HUES6 (cell line): ENCODE results near the gene ECM1.
A peak's percentile ranks its signal among the peaks of the same experiment; 100 is the strongest.

Experiments
- H3K27ac ChIP-seq: 2 replicates; pipeline ENCODE4 v1.7.0; 2013; ENCODE audit warnings: low read depth, mild to moderate bottlenecking, low read length, inconsistent platforms
- H3K27me3 ChIP-seq: 2 replicates; pipeline ENCODE4 v1.6.1; 2013; ENCODE audit warnings: low read length; ENCODE audit not compliant: control insufficient read depth, insufficient read depth
- H3K36me3 ChIP-seq: 2 replicates; pipeline ENCODE4 v1.6.1; 2013; ENCODE audit warnings: low read length; ENCODE audit not compliant: control insufficient read depth, insufficient read depth
- H3K4me1 ChIP-seq: 2 replicates; pipeline ENCODE4 v1.6.1; 2013; ENCODE audit warnings: low read length; ENCODE audit not compliant: control insufficient read depth, insufficient read depth
- H3K4me3 ChIP-seq: 2 replicates; pipeline ENCODE4 v1.5.1; 2013; ENCODE audit warnings: low read depth, low read length
- H3K9ac ChIP-seq: one replicate; pipeline ENCODE4 v1.6.1; 2013; ENCODE audit warnings: mild to moderate bottlenecking, low read length
- H3K9me3 ChIP-seq: 2 replicates; pipeline ENCODE4 v1.6.1; 2013; ENCODE audit warnings: low read depth, low read length; ENCODE audit not compliant: control insufficient read depth, insufficient read depth

Gene ECM1

DNA sequence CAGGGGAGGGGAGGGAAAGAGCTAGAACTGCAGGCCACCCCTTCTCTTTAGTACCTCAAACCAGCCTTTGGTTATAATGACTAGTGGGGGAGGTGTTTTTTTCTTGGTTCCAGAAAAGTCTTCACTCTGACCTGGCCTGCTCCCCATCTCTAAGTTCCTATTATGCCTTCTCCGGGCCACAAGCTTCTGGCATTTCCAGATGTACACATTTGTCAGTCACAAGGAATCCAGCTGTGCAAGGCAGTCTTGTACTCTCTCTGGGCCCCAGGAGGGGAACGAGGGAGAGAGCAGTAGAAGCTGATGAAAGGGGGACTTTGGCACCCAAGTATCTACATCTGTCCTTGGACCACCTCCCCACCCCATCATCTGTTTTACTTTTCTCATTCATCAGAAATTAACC lies 4.9 kb downstream of the ECM1 start:
- Histone ChIP-seq H3K9me3 (no peaks in the 10 kb centered on the region), H3K9ac (no peak overlapping the region), H3K4me3 (no peak overlapping the region), H3K36me3 (peaks cover 11% of the 10 kb centered on the region; the same call in 1 of the 2 replicates), H3K4me1 (peaks cover 11% of the 10 kb centered on the region), H3K27ac (no peak overlapping the region), H3K27me3 (no peaks in the 10 kb centered on the region)

GRCh38 chr1:150513351-150513791 lies 5.5 kb downstream of the ECM1 start:
- Histone ChIP-seq H3K27me3 (no peaks in the 10 kb centered on the region), H3K36me3 (peaks cover 8% of the 10 kb centered on the region; the same call in 1 of the 2 replicates), H3K4me3 (no peak overlapping the region), H3K9me3 (no peaks in the 10 kb centered on the region), H3K27ac (no peak overlapping the region), H3K9ac (no peak overlapping the region), H3K4me1 (peaks cover 6% of the 10 kb centered on the region)

- H3K36me3 ChIP-seq, result peaks cover 8% of the 10 kb centered on the region; the same call in 1 of the 2 replicates
- no peak overlapping the region for H3K27ac ChIP-seq
- 0 out of 2 replicates have a peak overlapping the region, but pooled peaks have one; percentile 73 for H3K4me3 ChIP-seq
- H3K27me3 ChIP-seq, result no peaks in the 10 kb centered on the region
- H3K9me3 ChIP-seq, result no peaks in the 10 kb centered on the region
- H3K9ac ChIP-seq, result no peak overlapping the region
- H3K4me1 ChIP-seq, result peaks cover 4% of the 10 kb centered on the region
These were observed 6.4 kb downstream of the ECM1 start for GRCh38 chr1:150514260-150514659.

- Histone ChIP-seq H3K27me3 (no peaks in the 10 kb centered on the region), H3K27ac (peak overlapping the region; percentile 4; the same call in 1 of the 2 replicates), H3K4me1 (peaks cover 4% of the 10 kb centered on the region), H3K4me3 (peak overlapping the region; percentile 73), H3K36me3 (peaks cover 8% of the 10 kb centered on the region; the same call in 1 of the 2 replicates), H3K9me3 (no peaks in the 10 kb centered on the region), H3K9ac (peak overlapping the region; percentile 64)
These were observed 7.0 kb downstream of the ECM1 start for GRCh38 chr1:150514913-150515327.

DNA sequence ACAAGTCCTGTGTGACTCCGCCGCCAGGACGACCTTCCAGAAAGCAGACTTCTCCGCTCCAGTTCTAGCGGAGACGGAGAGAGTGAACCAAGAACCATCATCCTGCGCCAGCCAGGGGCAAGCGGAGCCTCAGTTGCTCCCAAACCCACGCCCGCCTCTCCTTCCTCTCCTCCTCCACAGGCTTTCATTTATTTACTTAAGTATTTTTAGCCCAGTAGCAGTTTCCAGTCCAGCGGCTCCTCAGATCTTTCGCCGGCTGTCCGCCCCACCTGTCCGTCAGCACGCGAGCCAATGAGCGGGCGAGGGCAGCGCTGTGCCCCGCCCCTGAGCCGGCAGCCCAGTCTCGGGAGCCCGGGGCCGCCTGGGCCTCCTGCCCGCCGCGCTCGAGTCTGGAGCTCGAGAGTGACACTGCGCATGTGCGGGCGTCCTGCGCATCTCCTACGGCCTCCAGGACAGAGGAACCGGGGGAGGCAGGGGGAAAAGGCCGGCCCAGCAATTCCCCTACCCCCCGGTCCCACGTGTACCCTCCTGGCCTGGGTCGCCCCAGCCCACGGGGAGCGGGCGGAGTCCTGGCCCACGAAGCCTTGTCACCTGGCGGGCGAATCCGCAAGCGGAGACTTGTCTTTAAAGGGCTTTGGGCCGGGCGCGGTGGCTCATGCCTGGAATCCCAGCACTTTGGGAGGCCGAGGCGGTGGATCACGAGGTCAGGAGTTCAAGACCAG lies 7.6 kb downstream of the ECM1 start, which contains the start of gene FALEC:
Gene FALEC (plus strand): TSS at position 425 of the 722 bp plus-strand sequence.
- no peaks in the 10 kb centered on the region for H3K27me3 ChIP-seq
- peaks cover 8% of the 10 kb centered on the region; the same call in 1 of the 2 replicates for H3K36me3 ChIP-seq
- peaks cover 4% of the 10 kb centered on the region for H3K4me1 ChIP-seq
- peak within 1 kb of the TSS; percentile 4; the same call in 1 of the 2 replicates for H3K27ac ChIP-seq
- peak within 1 kb of the TSS; percentile 73 for H3K4me3 ChIP-seq
- H3K9ac ChIP-seq, result peak within 1 kb of the TSS; percentile 65
- H3K9me3 ChIP-seq, result no peaks in the 10 kb centered on the region

DNA sequence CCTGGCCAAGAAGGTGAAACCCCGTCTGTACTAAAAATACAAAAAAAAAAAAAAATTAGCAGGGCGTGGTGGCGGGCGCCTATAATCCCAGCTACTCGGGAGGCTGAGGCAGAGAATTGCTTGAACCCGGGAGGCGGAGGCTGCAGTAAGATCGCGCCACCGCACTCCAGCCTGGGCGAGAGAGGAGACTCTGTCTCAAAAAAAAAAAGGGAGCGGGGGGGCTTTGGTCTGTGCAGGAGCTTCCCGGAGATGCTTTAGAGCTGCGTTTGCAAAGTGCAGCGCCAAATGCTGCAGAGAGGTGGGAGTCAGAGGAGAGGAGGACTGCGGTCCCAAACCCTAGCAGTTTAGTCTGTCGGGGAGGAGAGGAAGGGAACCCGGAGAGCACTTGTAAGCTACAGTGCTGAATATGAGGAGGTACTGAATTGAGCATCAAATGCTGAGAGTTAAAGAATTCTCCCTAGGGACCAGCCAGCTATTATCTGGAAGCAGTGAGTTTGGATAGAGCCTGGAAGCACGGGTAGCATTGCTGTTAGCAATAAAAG lies 8.2 kb downstream of the ECM1 start:
- no peaks in the 10 kb centered on the region for H3K27me3 ChIP-seq
- no peak overlapping the region for H3K27ac ChIP-seq
- peak overlapping the region; percentile 73 for H3K4me3 ChIP-seq
- no peaks in the 10 kb centered on the region for H3K9me3 ChIP-seq
- H3K9ac ChIP-seq, result peak overlapping the region; percentile 65
- H3K4me1 ChIP-seq, result peaks cover 4% of the 10 kb centered on the region
- peaks cover 8% of the 10 kb centered on the region; the same call in 1 of the 2 replicates for H3K36me3 ChIP-seq

- H3K4me3 ChIP-seq, result peak overlapping the region; percentile 73
- H3K27me3 ChIP-seq, result no peaks in the 10 kb centered on the region
- peaks cover 6% of the 10 kb centered on the region; the same call in 1 of the 2 replicates for H3K36me3 ChIP-seq
- peaks cover 4% of the 10 kb centered on the region for H3K4me1 ChIP-seq
- peak overlapping the region; percentile 65 for H3K9ac ChIP-seq
- no peaks in the 10 kb centered on the region for H3K9me3 ChIP-seq
- no peak overlapping the region for H3K27ac ChIP-seq
These were observed 8.7 kb downstream of the ECM1 start for GRCh38 chr1:150516616-150517015.

- Histone ChIP-seq H3K4me1 (peaks cover 3% of the 10 kb centered on the region), H3K27me3 (no peaks in the 10 kb centered on the region), H3K9me3 (no peaks in the 10 kb centered on the region), H3K27ac (no peak overlapping the region), H3K9ac (no peak overlapping the region), H3K36me3 (no peaks in the 10 kb centered on the region), H3K4me3 (no peak overlapping the region)
These were observed 13.5 kb downstream of the ECM1 start for GRCh38 chr1:150521196-150521968.

DNA sequence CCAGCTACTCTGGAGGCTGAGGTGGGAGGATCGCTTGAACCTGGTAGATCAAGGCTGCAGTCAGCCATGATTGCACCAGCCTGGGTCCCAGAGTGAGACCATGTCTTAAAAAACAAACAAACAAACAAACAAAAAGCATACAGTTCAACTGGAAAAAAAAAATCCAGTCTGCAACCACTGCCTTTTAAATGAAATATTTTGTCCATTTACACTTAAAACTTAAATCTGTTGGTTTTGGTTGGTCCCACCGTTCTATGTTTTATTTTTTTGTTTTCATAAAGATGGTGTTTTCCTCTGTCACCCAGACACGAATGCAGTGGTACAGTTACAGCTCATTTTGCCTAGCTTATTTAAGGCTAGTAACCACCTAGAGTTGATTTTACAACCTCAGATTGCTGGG lies 17.4 kb downstream of the ECM1 start:
- Histone ChIP-seq H3K4me3 (no peak overlapping the region), H3K9ac (no peak overlapping the region), H3K9me3 (no peaks in the 10 kb centered on the region), H3K27me3 (no peaks in the 10 kb centered on the region), H3K36me3 (no peaks in the 10 kb centered on the region), H3K27ac (no peak overlapping the region), H3K4me1 (no peaks in the 10 kb centered on the region)

DNA sequence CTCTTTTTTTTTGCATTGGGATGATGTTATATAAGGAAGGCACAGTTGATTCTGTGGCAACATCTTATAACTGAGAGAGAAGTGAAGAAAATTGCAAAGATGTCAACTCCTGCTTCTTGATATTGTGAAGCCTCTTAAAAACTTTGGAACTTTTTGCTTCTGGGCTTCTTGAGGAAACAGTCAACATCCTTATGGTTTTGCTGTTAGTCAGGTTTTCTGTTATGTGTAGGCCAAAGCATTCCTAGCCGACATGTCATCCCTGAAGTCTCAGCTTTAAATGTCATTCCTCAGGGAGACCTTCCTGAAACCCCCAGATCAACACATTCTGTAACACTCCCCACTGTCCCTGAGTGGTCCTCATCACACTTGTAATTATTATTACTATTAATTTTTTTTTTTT lies 20.3 kb downstream of the ECM1 start:
- no peaks in the 10 kb centered on the region for H3K9me3 ChIP-seq
- no peaks in the 10 kb centered on the region for H3K36me3 ChIP-seq
- H3K27ac ChIP-seq, result no peak overlapping the region
- H3K4me3 ChIP-seq, result no peak overlapping the region
- no peaks in the 10 kb centered on the region for H3K27me3 ChIP-seq
- H3K4me1 ChIP-seq, result no peaks in the 10 kb centered on the region
- no peak overlapping the region for H3K9ac ChIP-seq

GRCh38 chr1:150529017-150529416 lies 21.1 kb downstream of the ECM1 start:
- no peak overlapping the region for H3K9ac ChIP-seq
- no peaks in the 10 kb centered on the region for H3K36me3 ChIP-seq
- H3K4me1 ChIP-seq, result no peaks in the 10 kb centered on the region
- H3K4me3 ChIP-seq, result no peak overlapping the region
- no peaks in the 10 kb centered on the region for H3K9me3 ChIP-seq
- no peak overlapping the region for H3K27ac ChIP-seq
- H3K27me3 ChIP-seq, result no peaks in the 10 kb centered on the region
